HG03097 (cell line): ENCODE results near the gene CEP104.

Experiments
- ATAC-seq: cut with Tn5 transposase; IDR thresholded peaks from one replicate; pipeline ENCODE4 v1.9.1; 2021; ENCODE audit not compliant: unreplicated experiment, low FRiP score

The CEP104 gene

GRCh38 chr1:3856923-3857790, at the start of gene CEP104, which contains the start of gene DFFB:
Gene CEP104, minus strand, starts transcription at chr1:3857211. Its CDS starts 4,804 bp downstream, at chr1:3852407.
Gene DFFB, plus strand, starts transcription at chr1:3857476. Its CDS starts 128 bp downstream, at chr1:3857604.
- peak; percentile 97 for ATAC-seq

GRCh38 chr1:3906672-3907020, 49.6 kb upstream of the CEP104 start:
- ATAC-seq = no peak

GRCh38 chr1:3905953-3906671, 49.1 kb upstream of the CEP104 start:
- ATAC-seq = no peak

GRCh38 chr1:3905266-3905952, 48.4 kb upstream of the CEP104 start:
- ATAC-seq = no peak

- no peak for ATAC-seq
Measured at GRCh38 chr1:3904843-3905185, 47.8 kb upstream of the CEP104 start.

GRCh38 chr1:3904006-3904842, 47.2 kb upstream of the CEP104 start:
- ATAC-seq = no peak

- no peak for ATAC-seq
Measured at GRCh38 chr1:3903141-3904005, 46.4 kb upstream of the CEP104 start.

GRCh38 chr1:3902571-3903091, 45.6 kb upstream of the CEP104 start:
- ATAC-seq = no peak

- ATAC-seq = no peak
Measured at GRCh38 chr1:3902111-3902511, 45.1 kb upstream of the CEP104 start.

- peak; percentile 37 for ATAC-seq
Measured at GRCh38 chr1:3900969-3901529, 44.0 kb upstream of the CEP104 start.

- peak; percentile 66 for ATAC-seq
Measured at GRCh38 chr1:3900150-3900968, 43.3 kb upstream of the CEP104 start, which contains the start of gene C1orf174. Gene C1orf174, minus strand, starts transcription at chr1:3900272. Its CDS starts 86 bp downstream, at chr1:3900186.

- ATAC-seq = no peak
Measured at GRCh38 chr1:3899754-3900149, 42.7 kb upstream of the CEP104 start.

GRCh38 chr1:3898994-3899753, 42.2 kb upstream of the CEP104 start:
- no peak for ATAC-seq

GRCh38 chr1:3898475-3898735, 41.4 kb upstream of the CEP104 start:
- no peak for ATAC-seq

GRCh38 chr1:3896396-3897000, 39.5 kb upstream of the CEP104 start:
- no peak for ATAC-seq

GRCh38 chr1:3895951-3896325, 38.9 kb upstream of the CEP104 start:
- ATAC-seq = no peak

- ATAC-seq = no peak
Measured at GRCh38 chr1:3895279-3895950, 38.4 kb upstream of the CEP104 start.
